Measurements from ENCODE around the gene GHRL. TPM values are rescaled to one million over a fixed set of nuclear protein-coding genes. Genes with fewer than 3 reads are reported as not detected.

Gene GHRL, protein sequence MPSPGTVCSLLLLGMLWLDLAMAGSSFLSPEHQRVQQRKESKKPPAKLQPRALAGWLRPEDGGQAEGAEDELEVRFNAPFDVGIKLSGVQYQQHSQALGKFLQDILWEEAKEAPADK
- total RNA-seq (1 to 10 TPM; 1.1 to 3.2 TPM), total RNA-seq (0 to 1.4 (median 0.27) reads per million in 172 experiments)
- 1.5 TPM for polyA plus RNA-seq (2013, experiment 1 of 2)
- polyA plus RNA-seq (2013, experiment 2 of 2), result 0.75 TPM

DNA sequence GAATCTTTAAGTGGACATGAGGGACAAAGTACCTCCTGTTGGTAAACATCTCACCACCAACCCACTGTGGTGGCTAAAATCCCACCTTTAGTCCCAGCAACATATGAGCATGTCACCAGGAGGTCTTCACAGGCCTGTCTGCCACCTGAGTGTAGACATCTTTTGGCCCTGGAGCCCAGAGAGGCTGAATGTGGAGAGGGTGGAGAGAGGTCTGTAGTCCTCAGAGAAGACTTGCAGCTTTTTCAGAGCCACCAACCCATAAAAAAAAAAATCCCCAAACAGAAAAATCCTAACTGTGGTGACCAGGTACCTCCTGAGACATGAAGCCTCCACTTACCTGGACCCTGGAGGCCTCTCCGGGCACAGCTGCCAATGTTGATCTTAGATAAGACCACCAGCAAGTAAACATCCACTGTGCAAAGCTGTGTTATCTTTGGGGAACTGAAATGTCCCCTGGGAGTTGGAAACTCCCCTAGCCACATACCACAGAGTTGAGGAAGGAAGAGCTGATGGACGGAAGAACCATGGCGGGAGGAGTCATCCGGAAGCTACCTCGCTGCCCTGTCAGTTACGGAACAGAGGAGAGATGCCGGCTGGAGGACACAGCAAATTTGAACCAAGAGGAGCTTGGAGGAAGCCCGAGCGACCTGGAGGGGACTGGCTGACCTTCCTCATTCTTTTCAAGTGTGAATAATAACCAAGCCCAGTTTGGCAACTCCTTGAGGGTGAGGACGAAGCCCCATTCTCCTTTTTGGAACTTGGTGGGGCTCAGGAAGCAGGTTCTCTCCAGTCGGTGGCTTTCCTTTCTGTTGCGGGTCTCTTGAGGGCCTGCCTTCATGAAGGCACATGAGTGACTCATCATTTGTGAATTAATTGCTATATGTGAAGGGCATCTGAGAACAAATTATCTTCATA, at the start of gene GHRL:
Gene GHRL, minus strand, starts transcription at position 443 of the 915 bp plus-strand sequence. CDS start 2,767 bp downstream, outside the sequence.
- peaks cover 42% of the 10 kb centered on the region for H3K36me3 ChIP-seq (ENCODE audit: insufficient read depth, low read length)
- peaks cover 5% of the 10 kb centered on the region for H3K4me1 Mint-ChIP-seq (ENCODE audit: low read depth)
- DNase-seq (peak in 2 of 14 experiments; percentile 64 to 68), ATAC-seq (ENCODE audit: poor library complexity) (peak; percentile 26)
- no peaks in the 10 kb centered on the region for H3K9me3 ChIP-seq (ENCODE audit: control insufficient read depth in 1 of 2, insufficient read depth in 1 of 2, low read length in 2 of 2)
- no peaks in the 10 kb centered on the region for H3K27me3 ChIP-seq (ENCODE audit: control insufficient read depth in 1 of 2, insufficient read depth in 2 of 2, low read length in 2 of 2)
- peaks cover 63% of the 10 kb centered on the region for H3K36me3 Mint-ChIP-seq (ENCODE audit: low read depth)
- CTCF ChIA-PET, result no interaction called here
- no peak within 1 kb of the TSS for H3K4me3 ChIP-seq (ENCODE audit: low read length)
- POLR2A ChIA-PET, result interaction anchor here (1.0 kb wide), 1 partner anchor 359 kb away, joined by 4 read pairs; the partner anchor contains the start of gene CRELD1
- TF ChIP-seq, protein P1, sequence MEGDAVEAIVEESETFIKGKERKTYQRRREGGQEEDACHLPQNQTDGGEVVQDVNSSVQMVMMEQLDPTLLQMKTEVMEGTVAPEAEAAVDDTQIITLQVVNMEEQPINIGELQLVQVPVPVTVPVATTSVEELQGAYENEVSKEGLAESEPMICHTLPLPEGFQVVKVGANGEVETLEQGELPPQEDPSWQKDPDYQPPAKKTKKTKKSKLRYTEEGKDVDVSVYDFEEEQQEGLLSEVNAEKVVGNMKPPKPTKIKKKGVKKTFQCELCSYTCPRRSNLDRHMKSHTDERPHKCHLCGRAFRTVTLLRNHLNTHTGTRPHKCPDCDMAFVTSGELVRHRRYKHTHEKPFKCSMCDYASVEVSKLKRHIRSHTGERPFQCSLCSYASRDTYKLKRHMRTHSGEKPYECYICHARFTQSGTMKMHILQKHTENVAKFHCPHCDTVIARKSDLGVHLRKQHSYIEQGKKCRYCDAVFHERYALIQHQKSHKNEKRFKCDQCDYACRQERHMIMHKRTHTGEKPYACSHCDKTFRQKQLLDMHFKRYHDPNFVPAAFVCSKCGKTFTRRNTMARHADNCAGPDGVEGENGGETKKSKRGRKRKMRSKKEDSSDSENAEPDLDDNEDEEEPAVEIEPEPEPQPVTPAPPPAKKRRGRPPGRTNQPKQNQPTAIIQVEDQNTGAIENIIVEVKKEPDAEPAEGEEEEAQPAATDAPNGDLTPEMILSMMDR (IDR thresholded peaks at IDR 0.05), result no peak
- intact Hi-C loops (cut with DNase I, micrococcal nuclease), result no loop called here
- no peaks in the 10 kb centered on the region for H3K9me3 Mint-ChIP-seq
- H3K4me3 Mint-ChIP-seq, result no peak within 1 kb of the TSS
- H3K4me1 ChIP-seq (ENCODE audit: insufficient read depth, low read length), result peaks cover 2% of the 10 kb centered on the region
- H3K27ac ChIP-seq (ENCODE audit: low read depth in 1 of 2, low read length in 2 of 2), result peak within 1 kb of the TSS in 1 of 2 donors; percentile 7
- H3K27me3 Mint-ChIP-seq, result no peaks in the 10 kb centered on the region
- peak within 1 kb of the TSS; percentile 33 for H3K27ac Mint-ChIP-seq

DNA sequence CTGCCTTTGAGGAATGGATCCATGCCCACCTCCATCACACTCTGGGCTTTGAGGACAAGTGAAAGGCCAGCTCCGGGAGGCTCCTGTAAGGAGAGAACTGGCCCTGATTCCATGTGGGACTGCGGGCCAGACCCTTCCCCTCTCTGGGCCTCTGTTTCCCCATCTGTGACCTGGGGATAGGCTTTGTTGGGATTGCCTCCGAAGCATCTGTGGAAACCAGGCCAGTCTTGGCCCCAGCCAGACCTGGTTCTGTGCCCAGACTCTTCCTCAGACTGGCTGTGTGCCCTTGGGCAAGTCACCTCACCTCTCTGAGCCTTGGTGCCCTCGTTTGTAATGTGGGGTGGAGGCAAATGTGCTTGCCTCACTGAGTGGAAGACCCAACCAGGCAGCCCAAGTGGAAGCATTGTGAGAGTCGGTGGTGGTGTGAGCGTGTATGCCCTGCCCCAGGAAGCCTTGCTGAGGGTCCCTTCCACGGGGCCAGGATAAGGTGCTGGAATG, 49.2 kb upstream of the GHRL start:
- Mint-ChIP-seq H3K9me3 (no peaks in the 10 kb centered on the region), H3K36me3 (ENCODE audit: low read depth) (no peaks in the 10 kb centered on the region), H3K27ac (no peak overlapping the region), H3K4me3 (no peak overlapping the region), H3K4me1 (ENCODE audit: low read depth) (no peaks in the 10 kb centered on the region), H3K27me3 (peaks cover 4% of the 10 kb centered on the region)
- TF ChIP-seq, protein P1 (IDR thresholded peaks at IDR 0.05), result no peak
- no peak for ATAC-seq (ENCODE audit: poor library complexity)
- Histone ChIP-seq H3K27ac (ENCODE audit: low read depth in 1 of 2, low read length in 2 of 2) (no peak overlapping the region), H3K4me1 (ENCODE audit: insufficient read depth, low read length) (peaks cover 3% of the 10 kb centered on the region), H3K27me3 (ENCODE audit: control insufficient read depth in 1 of 2, insufficient read depth in 2 of 2, low read length in 2 of 2) (no peaks in the 10 kb centered on the region), H3K9me3 (ENCODE audit: control insufficient read depth in 1 of 2, insufficient read depth in 1 of 2, low read length in 2 of 2) (no peaks in the 10 kb centered on the region), H3K36me3 (ENCODE audit: insufficient read depth, low read length) (no peaks in the 10 kb centered on the region), H3K4me3 (ENCODE audit: low read length) (no peak overlapping the region)
- intact Hi-C loops (cut with DNase I, micrococcal nuclease), result no loop called here
- CTCF ChIA-PET, result no interaction called here
- POLR2A ChIA-PET, result no interaction called here
- no peak for DNase-seq

DNA sequence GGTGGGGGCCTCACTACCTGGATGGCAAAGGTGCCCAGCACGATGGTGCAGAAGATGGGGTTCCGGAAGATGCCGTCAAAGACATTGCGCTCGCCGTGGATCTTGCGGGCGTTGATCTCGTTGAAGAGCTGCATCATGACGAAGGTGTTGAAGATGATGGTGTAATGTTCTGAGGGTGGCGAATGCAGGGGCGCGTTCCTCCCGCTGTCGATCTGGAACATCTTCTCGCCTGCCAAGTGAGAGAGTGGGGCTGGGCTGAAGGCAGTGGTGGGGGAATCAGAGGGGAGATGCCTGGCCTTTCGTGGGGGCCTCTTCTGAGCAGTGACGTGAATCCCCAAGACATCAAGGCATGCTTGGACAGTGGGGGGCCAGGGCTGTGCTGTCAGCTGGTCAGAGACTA, 47.7 kb upstream of the GHRL start:
- ATAC-seq (ENCODE audit: poor library complexity) (no peak), DNase-seq (no peak)
- TF ChIP-seq, protein P1 (IDR thresholded peaks at IDR 0.05), result no peak
- H3K9me3 Mint-ChIP-seq, result no peaks in the 10 kb centered on the region
- H3K27ac Mint-ChIP-seq, result no peak overlapping the region
- no peaks in the 10 kb centered on the region for H3K36me3 Mint-ChIP-seq (ENCODE audit: low read depth)
- Histone ChIP-seq H3K9me3 (ENCODE audit: control insufficient read depth in 1 of 2, insufficient read depth in 1 of 2, low read length in 2 of 2) (no peaks in the 10 kb centered on the region), H3K36me3 (ENCODE audit: insufficient read depth, low read length) (no peaks in the 10 kb centered on the region), H3K27ac (ENCODE audit: low read depth in 1 of 2, low read length in 2 of 2) (no peak overlapping the region), H3K27me3 (ENCODE audit: control insufficient read depth in 1 of 2, insufficient read depth in 2 of 2, low read length in 2 of 2) (no peaks in the 10 kb centered on the region), H3K4me3 (ENCODE audit: low read length) (no peak overlapping the region), H3K4me1 (ENCODE audit: insufficient read depth, low read length) (peaks cover 5% of the 10 kb centered on the region)
- CTCF ChIA-PET, result no interaction called here
- no peaks in the 10 kb centered on the region for H3K4me1 Mint-ChIP-seq (ENCODE audit: low read depth)
- H3K4me3 Mint-ChIP-seq, result no peak overlapping the region
- intact Hi-C loops (cut with DNase I, micrococcal nuclease), result no loop called here
- peaks cover 4% of the 10 kb centered on the region for H3K27me3 Mint-ChIP-seq
- POLR2A ChIA-PET, result no interaction called here
